Subcutaneous adipose tissue (tissue), 4 donors: ENCODE data around the gene SH3RF1. TPM values are rescaled to one million over a fixed set of nuclear protein-coding genes. Genes with fewer than 3 reads are reported as not detected.

Source experiments
- CTCF ChIP-seq: fragments of 450-650 bp; IDR thresholded peaks from one replicate; pipeline ENCODE4 v1.5.1; 2016; ENCODE audit warnings: low read depth, mild to moderate bottlenecking, control low read depth, antibody characterized with exemption, moderate library complexity
- total RNA-seq, 4 donors: library from RNA; depleted of rRNA; stranded (reverse); fragments of >200 nt; gene quantifications; one replicate each; pipeline ENCODE4 v1.1.0, GENCODE V29; 2016

Gene SH3RF1
- total RNA-seq, 4 donors from 2014 or later: 12.9 to 36.9 (median 20.8) TPM

- TF ChIP-seq CTCF: no peak
Observed at GRCh38 chr4:169185133-169185956, 85.4 kb downstream of the SH3RF1 start.

GRCh38 chr4:169184686-169185085, 86.1 kb downstream of the SH3RF1 start:
- no peak for TF ChIP-seq CTCF

GRCh38 chr4:169184236-169184635, 86.5 kb downstream of the SH3RF1 start:
- TF ChIP-seq CTCF: no peak

GRCh38 chr4:169183581-169183980, 87.2 kb downstream of the SH3RF1 start:
- TF ChIP-seq CTCF: no peak

- TF ChIP-seq CTCF: no peak
Observed at GRCh38 chr4:169179609-169180521, 90.9 kb downstream of the SH3RF1 start.

GRCh38 chr4:169175476-169175875, 95.3 kb downstream of the SH3RF1 start:
- no peak for TF ChIP-seq CTCF

GRCh38 chr4:169175035-169175434, 95.7 kb downstream of the SH3RF1 start:
- no peak for TF ChIP-seq CTCF
